ENCODE data around the gene BBS5. TPM values are rescaled to one million over a fixed set of nuclear protein-coding genes. Genes with fewer than 3 reads are reported as not detected.

Gene BBS5
- 5.1 and 6.7 TPM in 2 replicates for total RNA-seq

DNA sequence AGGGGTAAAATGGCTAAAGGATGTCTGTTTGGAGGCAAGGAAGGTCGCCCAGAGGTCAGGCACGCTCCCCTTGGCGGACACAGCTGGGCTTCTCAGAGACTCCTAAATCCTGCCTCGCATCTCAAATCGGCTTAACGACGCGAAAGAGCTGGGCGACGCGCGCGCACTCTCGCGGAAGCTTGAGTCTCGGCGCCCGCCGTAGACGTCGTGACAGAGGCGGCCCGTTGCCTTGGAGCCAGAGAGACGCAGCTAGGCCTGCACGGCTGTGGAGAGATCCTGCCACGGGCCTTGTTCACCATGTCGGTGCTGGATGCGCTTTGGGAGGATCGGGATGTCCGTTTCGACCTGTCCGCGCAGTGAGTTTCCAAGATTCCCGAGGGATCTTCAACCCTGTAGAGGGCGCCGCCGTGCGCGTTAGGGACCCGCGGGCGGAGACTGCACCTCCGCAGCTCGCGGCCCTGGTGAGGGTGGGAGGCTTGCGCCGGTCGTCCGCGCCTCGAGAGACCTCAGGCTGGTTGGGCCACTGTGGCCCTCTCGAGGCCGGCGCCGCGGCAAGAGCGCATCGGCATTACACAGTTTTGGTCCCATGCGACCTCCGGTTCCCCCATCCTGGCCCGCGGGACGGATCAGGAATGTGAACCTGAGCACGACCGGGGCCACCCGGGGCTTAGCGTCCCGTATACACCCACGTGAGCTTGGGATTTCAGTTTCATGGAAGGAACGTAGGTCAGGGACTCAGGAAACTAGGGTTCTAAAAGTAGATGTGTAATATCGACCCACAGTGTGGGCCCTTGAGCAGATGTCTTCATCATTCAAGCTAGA is at the start of gene BBS5:
TSS of gene BBS5 (plus strand) at position 238 of the 822 bp plus-strand sequence. CDS start at position 298, 60 bp downstream.

DNA sequence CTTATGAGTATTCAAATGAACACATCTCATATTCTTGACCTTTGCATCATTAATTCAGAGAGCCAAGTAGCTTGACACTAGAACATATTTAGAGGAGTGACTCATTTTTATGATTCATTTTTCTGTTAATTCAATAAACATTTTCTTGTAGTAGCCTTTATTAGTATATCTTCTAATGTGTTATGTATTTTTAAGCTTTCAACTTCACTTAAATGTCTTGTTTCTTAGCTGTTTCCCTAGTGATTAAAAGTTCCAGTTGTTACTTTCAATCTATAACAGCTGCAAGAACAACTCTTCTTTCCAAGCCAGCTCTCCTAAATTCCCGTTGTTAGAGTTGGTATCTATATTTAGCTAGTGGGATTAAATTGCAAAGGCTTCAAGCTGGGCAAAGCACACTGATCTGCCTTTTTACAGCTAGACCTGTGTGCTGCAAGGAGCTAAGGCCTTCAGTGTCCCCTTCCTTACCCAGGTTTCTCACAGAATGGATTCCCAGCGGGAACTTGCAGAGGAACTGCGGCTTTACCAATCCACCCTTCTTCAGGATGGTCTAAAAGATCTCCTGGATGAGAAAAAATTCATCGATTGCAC is 30.1 kb downstream of the BBS5 start, which contains the start of gene KLHL41:
TSS of gene KLHL41 (plus strand) at position 405 of the 588 bp plus-strand sequence. CDS start at position 482, 77 bp downstream.

Other genes with a start within 250 kb of the BBS5 start
- gene LRP2, start 117.0 kb upstream of the BBS5 start, total RNA-seq: not detected in 2 replicates
- gene KLHL41, start 30.2 kb downstream of the BBS5 start, total RNA-seq: 1.00 and 1.7 TPM in 2 replicates
- 4.6 and 9.0 TPM in 2 replicates for gene FASTKD1, start 94.4 kb downstream of the BBS5 start, total RNA-seq
- 22.9 and 23.6 TPM in 2 replicates for gene PPIG, start 104.9 kb downstream of the BBS5 start, total RNA-seq
- gene CFAP210, start 214.9 kb downstream of the BBS5 start, total RNA-seq: 0.12 TPM in 1 of 2 replicates, not detected in the other
- gene PHOSPHO2, start 215.0 kb downstream of the BBS5 start, total RNA-seq: 1.1 and 3.9 TPM in 2 replicates

Data from cardiac ventricle fibroblast (primary cell).